Measurements from ENCODE around the gene MEF2C.
"Not testable (repeated sequence)": the region's sequence is repeated elsewhere in the genome, so short reads cannot be mapped to it uniquely, and the experiment has no call there.

- not testable (repeated sequence) for TF ChIP-seq CTCF (IDR thresholded peaks at IDR 0.05); POLR2A (IDR thresholded peaks at IDR 0.05); POLR2AphosphoS5 (IDR thresholded peaks at IDR 0.05); EP300 (IDR thresholded peaks at IDR 0.05; ENCODE audit: low read depth)
Observed at GRCh38 chr5:88798933-88799332, 84.1 kb downstream of the MEF2C start.
